Measurements from ENCODE around the gene MED14. TPM values are rescaled to one million over a fixed set of nuclear protein-coding genes. Genes with fewer than 3 reads are reported as not detected.
A peak's percentile ranks its signal among the peaks of the same experiment; 100 is the strongest.
"Not testable (repeated sequence)": the region's sequence is repeated elsewhere in the genome, so short reads cannot be mapped to it uniquely, and the experiment has no call there.

MED14 gene
- total RNA-seq, 1 donor from 2014 or later = 10.0 TPM

DNA sequence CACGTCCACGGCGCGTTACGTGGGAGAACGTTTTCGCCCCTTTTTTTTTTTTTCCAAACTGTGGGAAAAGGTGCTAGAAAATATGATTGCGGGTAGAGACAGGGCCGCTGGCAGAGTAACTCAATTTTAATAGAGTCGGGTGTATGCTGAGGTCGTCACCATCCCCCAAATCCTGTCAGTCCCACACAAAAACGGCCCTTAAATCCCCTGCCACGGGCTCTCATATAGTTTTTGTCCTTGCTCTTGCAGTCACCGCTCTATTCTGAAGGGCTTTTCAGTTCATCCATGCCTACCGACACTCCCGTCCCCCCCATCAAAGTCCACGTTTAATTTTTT lies 796 bp upstream of the MED14 start:
- no peak for DNase-seq (ENCODE audit: low read depth)
- TF ChIP-seq, protein P1, sequence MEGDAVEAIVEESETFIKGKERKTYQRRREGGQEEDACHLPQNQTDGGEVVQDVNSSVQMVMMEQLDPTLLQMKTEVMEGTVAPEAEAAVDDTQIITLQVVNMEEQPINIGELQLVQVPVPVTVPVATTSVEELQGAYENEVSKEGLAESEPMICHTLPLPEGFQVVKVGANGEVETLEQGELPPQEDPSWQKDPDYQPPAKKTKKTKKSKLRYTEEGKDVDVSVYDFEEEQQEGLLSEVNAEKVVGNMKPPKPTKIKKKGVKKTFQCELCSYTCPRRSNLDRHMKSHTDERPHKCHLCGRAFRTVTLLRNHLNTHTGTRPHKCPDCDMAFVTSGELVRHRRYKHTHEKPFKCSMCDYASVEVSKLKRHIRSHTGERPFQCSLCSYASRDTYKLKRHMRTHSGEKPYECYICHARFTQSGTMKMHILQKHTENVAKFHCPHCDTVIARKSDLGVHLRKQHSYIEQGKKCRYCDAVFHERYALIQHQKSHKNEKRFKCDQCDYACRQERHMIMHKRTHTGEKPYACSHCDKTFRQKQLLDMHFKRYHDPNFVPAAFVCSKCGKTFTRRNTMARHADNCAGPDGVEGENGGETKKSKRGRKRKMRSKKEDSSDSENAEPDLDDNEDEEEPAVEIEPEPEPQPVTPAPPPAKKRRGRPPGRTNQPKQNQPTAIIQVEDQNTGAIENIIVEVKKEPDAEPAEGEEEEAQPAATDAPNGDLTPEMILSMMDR (IDR thresholded peaks at IDR 0.05; ENCODE audit: insufficient read depth, low read length, severe bottlenecking) = no peak
- H3K4me3 ChIP-seq (ENCODE audit: low read depth, low read length) = peak overlapping the region; percentile 60
- H3K36me3 ChIP-seq (ENCODE audit: control insufficient read depth, insufficient read depth, low read length) = no peaks in the 10 kb centered on the region
- FAIRE-seq = no peak
- no peaks in the 10 kb centered on the region for H3K27me3 ChIP-seq (ENCODE audit: control insufficient read depth, insufficient read depth, low read length)

DNA sequence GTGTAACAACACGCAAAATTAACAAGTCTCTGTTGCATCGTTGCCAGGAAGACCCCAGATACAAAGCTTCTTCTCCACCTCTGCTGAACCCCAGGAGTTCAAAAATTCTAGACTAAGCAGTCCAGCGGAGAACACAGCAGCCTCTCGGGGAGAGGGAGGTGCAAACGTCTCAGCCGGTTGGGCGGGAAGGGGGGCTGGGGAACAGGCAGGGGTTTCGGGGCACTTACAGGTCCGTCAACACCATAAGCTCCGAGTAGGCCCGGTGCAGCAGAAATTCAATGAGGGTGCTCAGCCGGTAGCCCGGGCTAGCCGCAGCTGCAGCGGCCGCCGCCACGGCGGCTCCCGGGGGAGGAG lies 394 bp downstream of the MED14 start:
- FAIRE-seq (no peak), DNase-seq (ENCODE audit: low read depth) (no peak)
- no peaks in the 10 kb centered on the region for H3K27me3 ChIP-seq (ENCODE audit: control insufficient read depth, insufficient read depth, low read length)
- H3K36me3 ChIP-seq (ENCODE audit: control insufficient read depth, insufficient read depth, low read length) = no peaks in the 10 kb centered on the region
- peak overlapping the region; percentile 60 for H3K4me3 ChIP-seq (ENCODE audit: low read depth, low read length)
- TF ChIP-seq, protein P1 (IDR thresholded peaks at IDR 0.05; ENCODE audit: insufficient read depth, low read length, severe bottlenecking) = no peak

DNA sequence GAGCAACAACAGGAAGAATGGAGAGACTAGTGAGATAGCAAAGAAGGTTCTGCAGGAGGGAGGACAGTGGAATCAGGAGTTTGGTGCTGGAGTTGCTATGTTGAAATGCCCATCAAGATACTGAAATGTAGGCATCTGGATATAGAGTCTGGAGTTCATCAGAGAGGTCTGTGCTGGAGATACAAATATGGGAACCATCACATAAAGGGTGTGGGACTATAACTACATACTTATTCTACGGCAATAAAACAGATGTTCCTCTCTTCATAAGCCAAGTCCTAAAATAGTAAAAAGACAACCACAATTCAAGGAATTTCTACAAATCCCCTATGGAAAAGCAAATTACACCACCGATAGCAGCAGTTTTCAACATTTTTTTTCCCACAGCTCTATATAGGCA lies 1.6 kb downstream of the MED14 start:
- FAIRE-seq = no peak
- no peaks in the 10 kb centered on the region for H3K36me3 ChIP-seq (ENCODE audit: control insufficient read depth, insufficient read depth, low read length)
- DNase-seq (ENCODE audit: low read depth) = no peak
- no peak overlapping the region for H3K4me3 ChIP-seq (ENCODE audit: low read depth, low read length)
- TF ChIP-seq, protein P1 (IDR thresholded peaks at IDR 0.05; ENCODE audit: insufficient read depth, low read length, severe bottlenecking) = no peak
- no peaks in the 10 kb centered on the region for H3K27me3 ChIP-seq (ENCODE audit: control insufficient read depth, insufficient read depth, low read length)

DNA sequence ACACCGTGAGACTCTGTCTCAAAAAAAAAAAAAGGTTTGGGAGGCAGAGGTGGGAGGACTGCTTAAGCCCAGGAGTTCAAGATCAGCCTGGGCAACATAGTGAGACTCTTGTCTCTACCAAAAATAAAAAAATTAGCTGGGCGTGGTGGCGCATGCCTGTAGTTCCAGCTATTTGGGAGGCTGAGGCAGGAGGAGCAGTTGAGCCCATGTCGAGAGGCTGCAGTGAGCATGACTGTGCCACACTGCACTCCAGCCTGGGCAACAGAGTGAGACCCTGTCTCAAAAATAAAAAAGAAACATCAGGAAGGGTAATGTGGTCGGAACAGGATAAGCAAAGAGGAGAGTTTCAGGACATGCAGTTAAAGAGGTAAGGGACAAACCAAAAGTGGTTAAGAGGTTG lies 2.8 kb downstream of the MED14 start:
- not testable (repeated sequence) for H3K4me3 ChIP-seq (ENCODE audit: low read depth, low read length); DNase-seq (ENCODE audit: low read depth); H3K36me3 ChIP-seq (ENCODE audit: control insufficient read depth, insufficient read depth, low read length); H3K27me3 ChIP-seq (ENCODE audit: control insufficient read depth, insufficient read depth, low read length); FAIRE-seq

DNA sequence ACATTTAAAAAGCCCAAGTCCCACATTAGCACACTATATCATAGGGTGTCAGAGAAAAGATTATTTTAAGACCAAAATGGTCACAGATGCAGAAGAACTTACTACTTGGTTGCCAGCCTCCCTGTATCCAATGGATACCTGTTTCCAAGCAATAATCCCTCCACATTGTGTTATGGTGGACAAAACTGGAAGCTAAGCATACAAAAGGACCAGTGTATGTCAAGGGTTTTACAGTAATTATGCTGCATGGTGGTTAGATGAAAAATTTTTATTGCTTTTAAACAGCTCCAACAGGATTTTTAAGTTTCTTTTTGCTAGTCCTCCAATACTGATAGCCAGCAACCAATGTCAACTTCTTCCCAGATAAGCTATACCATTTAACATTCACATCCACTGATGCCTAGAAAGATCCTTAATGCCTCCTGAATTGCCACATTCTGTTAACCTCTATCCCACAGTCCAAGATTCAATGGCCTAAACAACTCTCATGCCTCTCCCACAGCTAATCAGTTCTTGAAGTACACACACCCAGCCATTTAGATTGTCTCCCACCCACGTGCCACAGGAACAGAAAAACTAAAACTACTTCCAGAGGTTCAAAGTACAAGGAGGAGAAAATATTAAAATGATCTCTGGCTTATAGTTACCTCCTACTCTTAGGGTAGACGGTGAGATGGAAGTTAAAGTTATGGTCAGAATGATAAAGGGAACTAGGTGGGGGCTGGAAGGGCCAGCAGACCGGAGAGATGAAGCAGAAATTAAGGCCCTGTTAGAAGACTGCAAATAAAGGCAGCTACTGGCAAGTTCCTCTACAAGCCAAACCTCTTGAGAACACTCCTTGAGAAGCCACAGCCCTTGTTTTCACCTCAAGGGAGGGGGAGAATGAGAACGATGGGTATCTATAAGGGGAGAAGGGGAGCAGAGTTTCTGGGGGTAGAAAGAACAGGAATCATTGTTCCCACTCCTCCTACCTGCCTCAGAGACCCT lies 5.5 kb downstream of the MED14 start:
- no peak overlapping the region for H3K4me3 ChIP-seq (ENCODE audit: low read depth, low read length)
- TF ChIP-seq, protein P1 (IDR thresholded peaks at IDR 0.05; ENCODE audit: insufficient read depth, low read length, severe bottlenecking) = no peak
- no peak for FAIRE-seq
- no peak for DNase-seq (ENCODE audit: low read depth)
- H3K36me3 ChIP-seq (ENCODE audit: control insufficient read depth, insufficient read depth, low read length) = no peaks in the 10 kb centered on the region
- H3K27me3 ChIP-seq (ENCODE audit: control insufficient read depth, insufficient read depth, low read length) = no peaks in the 10 kb centered on the region

DNA sequence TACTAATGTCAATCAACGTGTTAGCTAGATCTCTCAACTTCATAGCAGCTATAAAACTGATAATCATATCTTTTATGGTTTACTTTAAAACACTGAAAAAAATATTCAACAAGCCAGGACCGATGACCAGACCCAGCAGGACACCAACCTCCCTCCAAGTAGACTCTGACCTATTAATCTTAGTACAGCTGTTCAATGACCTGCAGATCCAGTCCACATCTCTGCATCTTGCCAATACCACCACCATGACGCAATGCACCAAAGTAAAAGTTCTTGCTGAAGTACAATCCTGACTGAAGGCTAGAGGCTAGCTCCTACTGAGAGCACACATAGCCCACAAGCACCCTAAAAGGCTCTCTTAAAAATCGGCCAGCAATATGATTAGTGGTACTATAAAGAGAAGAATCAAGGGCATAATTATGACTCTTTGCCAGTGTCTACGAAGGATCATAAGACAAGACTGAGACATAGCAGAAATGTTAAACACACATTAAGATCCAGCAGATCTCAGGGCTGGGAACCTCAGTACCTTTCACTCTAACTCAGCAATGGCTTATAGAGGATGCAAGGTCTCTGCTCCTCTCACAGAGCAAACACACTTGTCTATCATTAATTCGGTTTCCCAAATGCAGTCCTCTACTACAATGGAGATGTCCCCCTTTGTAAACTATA lies 7.6 kb downstream of the MED14 start:
- Histone ChIP-seq H3K4me3 (ENCODE audit: low read depth, low read length) (no peak overlapping the region), H3K36me3 (ENCODE audit: control insufficient read depth, insufficient read depth, low read length) (no peaks in the 10 kb centered on the region), H3K27me3 (ENCODE audit: control insufficient read depth, insufficient read depth, low read length) (no peaks in the 10 kb centered on the region)
- no peak for DNase-seq (ENCODE audit: low read depth)
- no peak for FAIRE-seq
- TF ChIP-seq, protein P1 (IDR thresholded peaks at IDR 0.05; ENCODE audit: insufficient read depth, low read length, severe bottlenecking) = no peak

Measured in bronchial epithelial cell (primary cell).